Panc1 (cell line): Measurements from ENCODE around the gene BACE1.

Source experiments
- CTCF ChIP-seq: fragments of 450-650 bp; IDR thresholded peaks from 2 replicates; pipeline ENCODE4 v1.5.1; 2017; ENCODE audit warnings: mild to moderate bottlenecking
- POLR2AphosphoS5 ChIP-seq: IDR thresholded peaks from 2 replicates; pipeline ENCODE4 v1.6.1; 2012; ENCODE audit warnings: mild to moderate bottlenecking, low read depth, low read length, moderate library complexity
- REST ChIP-seq, 2 experiments: IDR thresholded peaks; 2 replicates each; pipeline ENCODE4 v1.6.1; 2011 to 2012; ENCODE audit warnings: low read depth in 2 of 2, control low read depth in 1 of 2, low read length in 1 of 2, mild to moderate bottlenecking in 1 of 2, moderate library complexity in 1 of 2; ENCODE audit not compliant: insufficient read depth in 1 of 2
- SIN3A ChIP-seq: IDR thresholded peaks from 2 replicates; pipeline ENCODE4 v1.6.1; 2012; ENCODE audit warnings: low read depth, mild to moderate bottlenecking, low read length, moderate library complexity, borderline replicate concordance; ENCODE audit not compliant: insufficient read depth
- TCF7L2 ChIP-seq: IDR thresholded peaks from 2 replicates; pipeline ENCODE4 v1.6.1; 2011; ENCODE audit warnings: mild to moderate bottlenecking, low read depth, low read length, inconsistent platforms

GRCh38 chr11:117302228-117302627 is 13.8 kb downstream of the BACE1 start:
- no peak for TF ChIP-seq CTCF
- no peak for TF ChIP-seq REST (IDR thresholded peaks at IDR 0.05; ENCODE audit: insufficient read depth in 1 of 2, low read depth in 2 of 2, low read length in 1 of 2)
- TF ChIP-seq POLR2AphosphoS5: no peak
- TF ChIP-seq SIN3A: no peak
- TF ChIP-seq TCF7L2: no peak
